HEK293 (cell line): ENCODE data around the gene GMEB1.

Experiments used
- AEBP2 ChIP-seq: fragments of 450-650 bp; formaldehyde crosslinking; IDR thresholded peaks from 2 replicates; pipeline ENCODE4 v1.5.1; 2016; ENCODE audit warnings: missing biosample characterization, missing genetic modification characterization, borderline replicate concordance
- RBAK ChIP-seq: fragments of 450-650 bp; formaldehyde crosslinking; IDR thresholded peaks from 2 replicates; pipeline ENCODE4 v1.5.1; 2016; ENCODE audit warnings: missing biosample characterization, missing genetic modification characterization
- SALL2 ChIP-seq: fragments of 450-650 bp; formaldehyde crosslinking; IDR thresholded peaks from 2 replicates; pipeline ENCODE4 v1.5.0; 2017; ENCODE audit warnings: missing biosample characterization, mild to moderate bottlenecking, missing genetic modification characterization, borderline replicate concordance
- SP3 ChIP-seq: fragments of 450-650 bp; formaldehyde crosslinking; IDR thresholded peaks from 2 replicates; pipeline ENCODE4 v1.5.1; 2016; ENCODE audit warnings: missing biosample characterization, missing genetic modification characterization
- TSHZ1 ChIP-seq: fragments of 450-650 bp; formaldehyde crosslinking; IDR thresholded peaks from 2 replicates; pipeline ENCODE4 v1.5.1; 2016; ENCODE audit warnings: missing biosample characterization, missing genetic modification characterization, borderline replicate concordance
- YY2 ChIP-seq: fragments of 450-650 bp; formaldehyde crosslinking; IDR thresholded peaks from 2 replicates; pipeline ENCODE4 v1.5.1; 2016; ENCODE audit warnings: missing biosample characterization, missing genetic modification characterization
- ZFHX2 ChIP-seq: fragments of 450-650 bp; formaldehyde crosslinking; conservative IDR thresholded peaks from 2 replicates; pipeline ENCODE4 v1.5.1; 2016; ENCODE audit warnings: missing biosample characterization, missing genetic modification characterization
- ZFP3 ChIP-seq: fragments of 450-650 bp; formaldehyde crosslinking; IDR thresholded peaks from 2 replicates; pipeline ENCODE4 v1.5.1; 2016; ENCODE audit warnings: low read depth, missing biosample characterization, missing genetic modification characterization
- ZIC2 ChIP-seq: fragments of 450-650 bp; formaldehyde crosslinking; IDR thresholded peaks from 2 replicates; pipeline ENCODE4 v1.5.1; 2016; ENCODE audit warnings: missing biosample characterization, missing genetic modification characterization
- ZNF10 ChIP-seq: fragments of 450-650 bp; formaldehyde crosslinking; IDR thresholded peaks from 2 replicates; pipeline ENCODE4 v1.5.1; 2017; ENCODE audit warnings: missing biosample characterization, missing genetic modification characterization
- ZNF112 ChIP-seq: fragments of 450-650 bp; formaldehyde crosslinking; IDR thresholded peaks from 2 replicates; pipeline ENCODE4 v1.5.0; 2017; ENCODE audit warnings: missing biosample characterization, missing genetic modification characterization
- ZNF114 ChIP-seq: fragments of 450-650 bp; formaldehyde crosslinking; IDR thresholded peaks from 2 replicates; pipeline ENCODE4 v1.5.0; 2017; ENCODE audit warnings: missing biosample characterization, missing genetic modification characterization
- ZNF169 ChIP-seq: fragments of 450-650 bp; formaldehyde crosslinking; IDR thresholded peaks from 2 replicates; pipeline ENCODE4 v1.5.1; 2016; ENCODE audit warnings: missing biosample characterization, missing genetic modification characterization
- ZNF202 ChIP-seq: fragments of 450-650 bp; formaldehyde crosslinking; IDR thresholded peaks from 2 replicates; pipeline ENCODE4 v1.5.1; 2016; ENCODE audit warnings: missing biosample characterization, missing genetic modification characterization, borderline replicate concordance
- ZNF214 ChIP-seq: fragments of 450-650 bp; formaldehyde crosslinking; IDR thresholded peaks from 2 replicates; pipeline ENCODE4 v1.5.1; 2017; ENCODE audit warnings: missing biosample characterization, mild to moderate bottlenecking, missing genetic modification characterization, borderline replicate concordance
- ZNF23 ChIP-seq: fragments of 450-650 bp; formaldehyde crosslinking; IDR thresholded peaks from 2 replicates; pipeline ENCODE4 v1.5.1; 2016; ENCODE audit warnings: missing biosample characterization, missing genetic modification characterization, borderline replicate concordance
- ZNF24 ChIP-seq: fragments of 450-650 bp; formaldehyde crosslinking; IDR thresholded peaks from 2 replicates; pipeline ENCODE4 v1.5.1; 2016; ENCODE audit warnings: missing biosample characterization, missing genetic modification characterization
- ZNF302 ChIP-seq: fragments of 450-650 bp; formaldehyde crosslinking; IDR thresholded peaks from 2 replicates; pipeline ENCODE4 v1.5.1; 2016; ENCODE audit warnings: missing biosample characterization, missing genetic modification characterization, low read depth
- ZNF311 ChIP-seq: fragments of 450-650 bp; formaldehyde crosslinking; IDR thresholded peaks from 2 replicates; pipeline ENCODE4 v1.5.1; 2017; ENCODE audit warnings: missing biosample characterization, missing genetic modification characterization, borderline replicate concordance
- ZNF341 ChIP-seq: fragments of 450-650 bp; formaldehyde crosslinking; IDR thresholded peaks from 2 replicates; pipeline ENCODE4; 2016; ENCODE audit warnings: low read depth, missing biosample characterization, missing genetic modification characterization
- ZNF37A ChIP-seq: fragments of 450-650 bp; IDR thresholded peaks from 2 replicates; pipeline ENCODE4 v1.5.1; 2018; ENCODE audit warnings: missing biosample characterization, missing genetic modification characterization
- ZNF391 ChIP-seq: fragments of 450-650 bp; formaldehyde crosslinking; IDR thresholded peaks from 2 replicates; pipeline ENCODE4 v1.5.1; 2016; ENCODE audit warnings: low read depth, missing biosample characterization, missing genetic modification characterization, borderline replicate concordance
- ZNF416 ChIP-seq: fragments of 450-650 bp; formaldehyde crosslinking; IDR thresholded peaks from 2 replicates; pipeline ENCODE4 v1.5.1; 2016; ENCODE audit warnings: missing biosample characterization, missing genetic modification characterization
- ZNF433 ChIP-seq: fragments of 450-650 bp; formaldehyde crosslinking; IDR thresholded peaks from 2 replicates; pipeline ENCODE4 v1.5.1; 2016; ENCODE audit warnings: missing biosample characterization, missing genetic modification characterization, low read depth
- ZNF600 ChIP-seq: fragments of 450-650 bp; formaldehyde crosslinking; IDR thresholded peaks from 2 replicates; pipeline ENCODE4 v1.5.1; 2016; ENCODE audit warnings: missing biosample characterization, missing genetic modification characterization
- ZNF664 ChIP-seq: fragments of 450-650 bp; formaldehyde crosslinking; IDR thresholded peaks from 2 replicates; pipeline ENCODE4 v1.5.1; 2016; ENCODE audit warnings: missing biosample characterization, missing genetic modification characterization
- ZNF747 ChIP-seq: fragments of 450-650 bp; formaldehyde crosslinking; IDR thresholded peaks from 2 replicates; pipeline ENCODE4 v1.5.1; 2016; ENCODE audit warnings: missing biosample characterization, missing genetic modification characterization
- ZNF791 ChIP-seq: fragments of 450-650 bp; formaldehyde crosslinking; IDR thresholded peaks from 2 replicates; pipeline ENCODE4 v1.5.1; 2016; ENCODE audit warnings: missing biosample characterization, missing genetic modification characterization
- TF ChIP-seq, protein P1 (sequence below): fragments of 450-650 bp; formaldehyde crosslinking; IDR thresholded peaks from 2 replicates; pipeline ENCODE4 v1.5.1; 2017; ENCODE audit warnings: missing biosample characterization, missing genetic modification characterization
- TF ChIP-seq, protein P2 (sequence below): fragments of 450-650 bp; formaldehyde crosslinking; IDR thresholded peaks from 2 replicates; pipeline ENCODE4 v1.5.1; 2016; ENCODE audit warnings: missing biosample characterization, missing genetic modification characterization

GMEB1 gene

GRCh38 chr1:28736450-28737306, 68.1 kb downstream of the GMEB1 start, which contains the start of gene YTHDF2 (continued):
- TF ChIP-seq ZNF664 (no peak), ZNF112 (tag by site-specific recombination) (no peak), SP3 (tag by site-specific recombination) (peak; percentile 95), SALL2 (tag by site-specific recombination) (no peak), ZNF791 (tag by site-specific recombination) (no peak), ZNF311 (tag by site-specific recombination) (no peak), ZNF416 (tag by site-specific recombination) (no peak), ZNF341 (tag by site-specific recombination) (peak; percentile 71), ZNF169 (tag by site-specific recombination) (no peak), ZNF10 (tag by site-specific recombination) (no peak), ZNF202 (no peak), ZNF24 (tag by site-specific recombination) (peak; percentile 94), AEBP2 (tag by site-specific recombination) (no peak), ZFP3 (tag by site-specific recombination) (no peak), ZNF600 (0 out of 2 replicates have a peak, but pooled peaks have one; percentile 50), YY2 (tag by site-specific recombination) (peak; percentile 55; the same call in 1 of the 2 replicates), ZNF433 (tag by site-specific recombination) (no peak), RBAK (tag by site-specific recombination) (no peak), ZNF114 (tag by site-specific recombination) (no peak), ZNF37A (tag by site-specific recombination) (no peak), ZNF214 (tag by site-specific recombination) (0 out of 2 replicates have a peak, but pooled peaks have one; percentile 8), TSHZ1 (tag by site-specific recombination) (peak; percentile 44; the same call in 1 of the 2 replicates), ZFHX2 (peak; percentile 97), ZIC2 (tag by site-specific recombination) (peak; percentile 88), ZNF747 (tag by site-specific recombination) (no peak), ZNF391 (tag by site-specific recombination) (peak; percentile 46; the same call in 1 of the 2 replicates), ZNF23 (tag by site-specific recombination) (no peak), ZNF302 (tag by site-specific recombination) (no peak)
- TF ChIP-seq, protein P1, sequence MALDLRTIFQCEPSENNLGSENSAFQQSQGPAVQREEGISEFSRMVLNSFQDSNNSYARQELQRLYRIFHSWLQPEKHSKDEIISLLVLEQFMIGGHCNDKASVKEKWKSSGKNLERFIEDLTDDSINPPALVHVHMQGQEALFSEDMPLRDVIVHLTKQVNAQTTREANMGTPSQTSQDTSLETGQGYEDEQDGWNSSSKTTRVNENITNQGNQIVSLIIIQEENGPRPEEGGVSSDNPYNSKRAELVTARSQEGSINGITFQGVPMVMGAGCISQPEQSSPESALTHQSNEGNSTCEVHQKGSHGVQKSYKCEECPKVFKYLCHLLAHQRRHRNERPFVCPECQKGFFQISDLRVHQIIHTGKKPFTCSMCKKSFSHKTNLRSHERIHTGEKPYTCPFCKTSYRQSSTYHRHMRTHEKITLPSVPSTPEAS (tag by site-specific recombination): peak; percentile 8; the same call in 1 of the 2 replicates
- TF ChIP-seq, protein P2, sequence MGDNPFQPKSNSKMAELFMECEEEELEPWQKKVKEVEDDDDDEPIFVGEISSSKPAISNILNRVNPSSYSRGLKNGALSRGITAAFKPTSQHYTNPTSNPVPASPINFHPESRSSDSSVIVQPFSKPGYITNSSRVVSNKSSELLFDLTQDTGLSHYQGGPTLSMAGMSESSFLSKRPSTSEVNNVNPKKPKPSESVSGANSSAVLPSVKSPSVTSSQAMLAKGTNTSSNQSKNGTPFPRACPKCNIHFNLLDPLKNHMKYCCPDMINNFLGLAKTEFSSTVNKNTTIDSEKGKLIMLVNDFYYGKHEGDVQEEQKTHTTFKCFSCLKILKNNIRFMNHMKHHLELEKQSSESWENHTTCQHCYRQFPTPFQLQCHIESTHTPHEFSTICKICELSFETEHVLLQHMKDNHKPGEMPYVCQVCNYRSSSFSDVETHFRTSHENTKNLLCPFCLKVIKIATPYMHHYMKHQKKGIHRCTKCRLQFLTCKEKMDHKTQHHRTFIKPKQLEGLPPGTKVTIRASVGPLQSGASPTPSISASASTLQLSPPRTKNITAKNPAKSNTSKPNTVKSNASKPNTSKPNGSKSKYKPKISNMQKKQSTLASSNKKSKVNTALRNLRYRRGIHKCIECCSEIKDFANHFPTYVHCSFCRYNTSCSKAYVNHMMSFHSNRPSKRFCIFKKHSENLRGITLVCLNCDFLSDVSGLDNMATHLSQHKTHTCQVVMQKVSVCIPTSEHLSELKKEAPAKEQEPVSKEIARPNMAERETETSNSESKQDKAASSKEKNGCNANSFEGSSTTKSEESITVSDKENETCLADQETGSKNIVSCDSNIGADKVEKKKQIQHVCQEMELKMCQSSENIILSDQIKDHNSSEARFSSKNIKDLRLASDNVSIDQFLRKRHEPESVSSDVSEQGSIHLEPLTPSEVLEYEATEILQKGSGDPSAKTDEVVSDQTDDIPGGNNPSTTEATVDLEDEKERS (tag by site-specific recombination): peak; percentile 20; the same call in 1 of the 2 replicates
